ENCODE data around the gene A1BG.
"Not testable (repeated sequence)": the region's sequence is repeated elsewhere in the genome, so short reads cannot be mapped to it uniquely, and the experiment has no call there.

The A1BG gene

DNA sequence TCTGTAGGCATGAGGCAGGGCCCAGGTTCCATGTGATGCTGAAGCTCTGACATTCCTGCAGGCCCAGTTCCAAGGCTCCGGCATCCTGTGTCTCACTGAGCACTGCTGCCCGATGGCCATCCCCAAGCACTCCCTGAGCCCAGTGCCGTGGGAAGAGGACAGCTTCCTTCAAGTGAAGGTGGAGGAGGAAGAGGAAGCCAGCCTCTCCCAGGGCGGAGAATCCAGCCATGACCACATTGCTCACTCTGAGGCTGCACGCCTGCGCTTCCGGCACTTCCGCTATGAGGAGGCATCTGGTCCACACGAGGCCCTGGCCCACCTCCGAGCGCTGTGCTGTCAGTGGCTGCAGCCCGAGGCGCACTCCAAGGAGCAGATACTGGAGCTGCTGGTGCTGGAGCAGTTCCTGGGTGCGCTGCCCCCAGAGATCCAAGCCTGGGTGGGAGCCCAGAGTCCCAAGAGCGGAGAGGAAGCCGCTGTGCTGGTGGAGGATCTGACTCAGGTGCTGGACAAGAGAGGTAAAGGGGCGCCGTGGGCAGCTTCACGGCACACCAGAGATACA lies 18.5 kb downstream of the A1BG start:
- no peak for DNase-seq

DNA sequence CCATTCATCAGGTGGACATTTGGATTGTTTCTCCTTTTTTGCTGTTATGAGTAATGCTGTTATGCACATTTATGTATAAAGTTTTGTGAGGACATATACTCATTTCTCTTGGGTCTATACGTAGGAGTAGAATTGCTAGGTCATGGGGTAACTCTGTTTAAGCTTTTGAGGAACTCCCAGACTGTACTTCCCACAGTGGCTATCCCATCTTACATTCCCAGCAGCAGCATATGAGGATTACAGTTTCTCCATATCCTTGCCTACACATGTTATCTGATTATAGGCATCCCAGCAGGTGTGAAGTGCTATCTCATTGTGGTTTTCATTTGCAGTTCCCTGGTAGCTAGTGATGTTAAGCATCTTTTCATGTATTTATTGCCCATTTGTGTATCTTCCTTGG lies 20.6 kb downstream of the A1BG start:
- no peak for DNase-seq

- DNase-seq = no peak
Observed at GRCh38 chr19:58330458-58330857, 22.8 kb downstream of the A1BG start.

DNA sequence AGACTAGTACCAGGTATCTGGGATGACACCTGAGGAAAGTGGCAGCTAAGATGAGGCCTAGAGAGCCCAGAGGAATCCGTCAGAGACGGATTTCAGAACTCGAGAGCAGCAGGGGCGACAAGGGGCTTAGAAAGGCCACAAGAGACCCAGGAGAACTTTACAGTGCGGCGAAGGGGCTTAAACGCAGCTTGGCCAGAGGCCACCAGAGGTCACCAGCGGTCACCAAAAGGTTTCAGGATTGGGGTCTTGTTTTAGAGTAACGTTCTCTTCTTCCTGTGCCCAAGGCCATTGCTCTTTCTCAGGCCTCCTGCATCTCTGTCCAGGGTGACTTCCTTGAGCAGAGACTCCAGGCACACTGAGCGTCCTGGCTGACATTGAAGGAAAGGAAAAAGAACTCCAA lies 24.3 kb downstream of the A1BG start:
- DNase-seq = peak; percentile 43

DNA sequence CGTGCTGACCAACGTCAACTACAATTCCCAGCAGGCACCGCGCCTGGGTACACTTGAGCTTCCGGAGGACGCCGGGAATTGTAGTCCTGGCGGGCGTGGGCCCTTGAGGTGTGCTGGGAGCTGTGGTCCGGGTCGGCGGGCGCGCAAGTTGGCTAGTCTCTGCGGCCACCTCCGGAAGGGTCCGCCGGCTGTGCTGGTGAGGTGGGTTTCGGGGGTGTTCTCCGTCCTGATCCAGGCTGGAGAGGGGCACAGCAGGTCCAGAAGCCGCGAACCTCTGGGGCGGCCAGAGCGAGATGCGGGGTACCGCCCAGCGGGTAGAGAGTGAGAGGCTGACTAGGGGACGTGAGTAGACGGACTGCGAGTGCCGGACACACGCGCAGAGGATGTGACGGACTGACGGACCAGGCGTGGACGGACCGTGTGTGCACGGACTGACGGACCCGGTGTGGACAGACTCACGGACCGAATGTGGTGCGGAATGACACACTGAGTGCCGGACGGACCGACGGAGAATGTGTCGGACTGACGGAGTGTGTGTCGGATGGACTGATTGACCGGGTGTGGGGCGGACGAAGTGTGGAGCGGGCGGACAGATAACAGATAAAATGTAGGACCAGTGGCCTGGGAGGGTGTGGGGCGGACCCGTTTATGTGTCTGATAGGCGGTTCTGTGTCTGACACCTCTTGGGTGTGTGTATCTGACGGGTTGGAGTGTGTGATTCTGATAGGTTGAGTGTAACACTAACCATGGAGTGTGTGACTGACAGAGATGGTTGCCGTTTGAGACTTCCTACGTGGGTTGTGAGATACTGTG lies 26.2 kb downstream of the A1BG start, which contains the start of gene ZSCAN22:
Gene ZSCAN22 (plus strand): TSS at position 81 of the 813 bp plus-strand sequence. CDS start 7,809 bp downstream, outside the sequence.
- peak; percentile 96 for DNase-seq

DNA sequence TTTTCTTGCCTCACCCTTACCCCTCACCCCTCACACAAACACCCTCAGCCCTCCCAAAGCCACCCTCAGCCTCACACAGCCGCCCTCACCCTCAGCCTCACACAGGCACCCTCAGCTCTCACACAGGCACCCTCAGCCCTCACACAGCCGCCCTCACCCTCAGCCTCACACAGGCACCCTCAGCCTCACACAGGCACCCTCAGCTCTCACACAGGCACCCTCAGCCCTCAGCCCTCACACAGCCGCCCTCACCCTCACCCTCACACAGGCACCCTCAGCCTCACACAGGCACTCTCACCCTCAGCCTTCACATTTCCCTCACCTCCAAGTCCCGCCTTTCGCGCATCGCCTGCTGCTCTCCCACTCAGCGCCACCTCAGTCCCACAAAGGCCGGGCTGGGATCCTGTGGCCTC lies 26.8 kb downstream of the A1BG start:
- DNase-seq = no peak

- DNase-seq = no peak
Observed at GRCh38 chr19:58325311-58326022, 27.8 kb downstream of the A1BG start.

GRCh38 chr19:58319241-58319640 lies 34.1 kb downstream of the A1BG start:
- DNase-seq = no peak

GRCh38 chr19:58318297-58318696 lies 35.0 kb downstream of the A1BG start:
- no peak for DNase-seq

DNA sequence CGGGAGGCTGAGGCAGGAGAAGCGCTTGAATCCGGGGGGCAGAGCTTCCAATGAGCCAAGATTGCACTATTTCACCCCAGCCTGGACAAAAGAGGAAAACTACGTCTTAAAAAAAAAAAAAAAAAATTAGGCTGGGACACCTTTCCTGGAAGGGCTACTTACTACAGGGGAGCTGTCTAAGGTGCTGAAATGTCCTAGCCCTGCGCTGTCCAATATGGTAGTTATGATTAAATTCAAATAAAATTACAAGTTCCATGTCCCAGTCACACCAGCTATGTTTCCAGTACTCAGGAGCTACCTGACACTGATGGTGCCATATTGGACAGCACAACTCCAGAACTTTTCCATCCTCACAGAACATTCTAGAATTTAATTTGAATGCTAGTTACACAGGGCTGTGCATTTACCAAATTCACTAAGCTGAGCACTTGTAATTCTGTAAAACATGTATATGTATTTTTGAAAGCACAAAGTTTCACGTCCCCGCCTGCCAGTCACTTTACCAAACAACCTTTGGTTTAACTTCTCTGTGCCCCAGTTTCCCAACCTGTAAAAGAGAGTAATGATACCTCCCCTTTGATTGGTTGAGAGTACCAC lies 35.7 kb downstream of the A1BG start:
- peak; percentile 52 for DNase-seq

DNA sequence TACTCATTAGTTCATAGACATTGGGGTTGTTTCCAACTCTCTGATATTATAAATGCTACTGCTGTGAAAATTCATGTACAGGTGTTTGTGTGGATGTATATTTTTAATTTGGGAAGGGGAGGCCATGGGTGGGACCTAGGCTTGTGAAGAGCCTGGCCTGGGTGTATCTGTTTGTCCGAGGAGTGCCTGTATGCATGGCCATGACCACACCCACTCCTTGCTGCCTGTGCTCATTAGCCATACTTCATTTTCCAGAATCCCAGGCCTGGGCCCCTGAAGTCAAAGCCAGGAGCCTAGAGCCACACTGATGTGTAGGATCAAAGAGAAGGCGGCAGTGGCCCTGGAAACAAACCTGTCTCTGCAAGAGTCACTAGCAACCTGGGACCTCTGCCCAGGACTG lies 37.7 kb downstream of the A1BG start:
- no peak for DNase-seq

DNA sequence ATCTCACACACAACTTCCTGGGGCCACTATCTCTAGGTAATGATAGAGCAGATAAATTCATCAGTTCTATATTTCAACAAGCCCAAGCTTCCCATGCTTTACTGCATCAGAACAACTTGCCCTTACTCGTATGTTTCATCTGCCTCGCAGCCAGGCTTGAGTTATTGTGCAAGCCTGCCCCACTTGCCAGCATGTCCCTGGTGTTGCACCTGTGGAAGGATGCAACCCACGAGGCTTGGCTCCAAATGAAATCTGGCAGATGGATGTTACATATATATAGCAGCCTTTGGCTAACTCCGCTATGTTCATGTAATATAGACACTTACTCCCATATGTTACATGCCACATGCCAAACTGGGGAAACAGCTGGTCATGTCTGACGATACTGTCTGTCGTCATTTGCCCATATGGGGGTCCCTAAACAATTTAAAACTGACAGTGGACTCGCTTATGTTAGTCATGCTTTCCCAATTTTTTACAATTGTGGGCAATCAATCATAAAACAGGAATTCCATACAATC lies 41.9 kb downstream of the A1BG start:
- DNase-seq = no peak

DNA sequence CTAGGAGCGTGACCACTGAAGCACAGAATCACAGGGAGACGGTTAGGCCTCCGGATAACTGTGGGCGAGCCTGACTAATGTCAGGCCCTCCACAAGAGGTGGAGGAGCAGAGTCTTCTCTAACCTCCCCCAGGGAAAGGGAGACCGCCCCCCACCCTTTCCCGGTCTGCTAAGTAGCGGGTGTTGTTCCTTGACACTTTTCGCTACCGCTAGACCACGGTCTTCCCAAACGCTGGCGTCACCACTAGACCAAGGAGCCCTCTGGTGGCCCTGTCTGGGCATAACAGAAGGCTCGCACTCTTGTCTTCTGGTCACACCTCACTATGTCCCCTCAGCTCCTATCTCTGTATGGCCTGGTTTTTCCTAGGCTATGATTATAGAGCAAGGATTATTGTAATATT lies 42.6 kb downstream of the A1BG start:
- not testable (repeated sequence) for DNase-seq

GRCh38 chr19:58307736-58308135 lies 45.6 kb downstream of the A1BG start:
- no peak for DNase-seq

DNA sequence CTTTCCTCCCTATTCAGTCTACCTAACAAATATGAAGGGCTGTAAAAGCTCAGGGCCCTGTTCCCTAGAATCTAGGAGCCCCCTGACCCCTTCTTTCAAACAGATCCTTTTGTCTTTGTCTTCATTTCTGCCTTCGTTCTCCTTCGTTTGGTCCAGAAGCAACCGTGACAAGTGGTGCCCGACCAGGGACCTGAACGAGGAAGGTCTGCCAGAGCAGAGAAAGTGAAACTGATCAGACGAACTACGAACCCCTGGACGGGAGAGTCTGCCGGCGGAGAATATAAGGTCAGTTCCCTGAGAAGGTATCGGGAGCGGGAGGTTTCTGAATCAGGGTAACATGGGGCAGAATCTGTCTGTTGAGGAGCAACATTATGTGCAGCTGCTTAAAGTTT lies 47.4 kb downstream of the A1BG start:
- peak; percentile 66 for DNase-seq

GRCh38 chr19:58305065-58305931 lies 48.0 kb downstream of the A1BG start, which contains the start of gene ERVK3-1:
ERVK3-1 (plus strand) TSS chr19:58305377; CDS start chr19:58312169, 6,792 bp downstream.
- peak; percentile 99 for DNase-seq

GRCh38 chr19:58304748-58305064 lies 48.6 kb downstream of the A1BG start:
- DNase-seq = no peak

- DNase-seq = no peak
Observed at GRCh38 chr19:58304255-58304654, 49.0 kb downstream of the A1BG start.

DNA sequence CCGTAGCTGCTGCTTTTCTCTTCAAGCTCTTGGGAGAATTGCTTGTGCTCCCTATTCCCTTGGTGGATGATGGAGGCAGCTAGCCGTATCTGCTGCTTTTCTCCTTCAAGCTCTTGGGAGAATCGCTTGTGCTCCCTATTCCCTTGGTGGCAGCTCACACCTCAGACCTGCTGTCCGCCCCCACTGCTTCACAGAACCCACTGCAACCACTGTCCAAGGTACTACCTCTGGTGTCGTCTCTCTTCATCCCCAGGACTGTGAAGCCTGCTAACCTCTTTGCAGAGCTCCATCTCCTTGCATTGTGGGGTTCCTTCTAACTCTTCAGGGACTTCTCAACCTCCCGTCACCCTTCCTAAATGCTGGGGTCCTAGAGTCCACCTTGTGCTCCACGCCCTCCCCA lies 52.7 kb downstream of the A1BG start:
- no peak for DNase-seq

DNA sequence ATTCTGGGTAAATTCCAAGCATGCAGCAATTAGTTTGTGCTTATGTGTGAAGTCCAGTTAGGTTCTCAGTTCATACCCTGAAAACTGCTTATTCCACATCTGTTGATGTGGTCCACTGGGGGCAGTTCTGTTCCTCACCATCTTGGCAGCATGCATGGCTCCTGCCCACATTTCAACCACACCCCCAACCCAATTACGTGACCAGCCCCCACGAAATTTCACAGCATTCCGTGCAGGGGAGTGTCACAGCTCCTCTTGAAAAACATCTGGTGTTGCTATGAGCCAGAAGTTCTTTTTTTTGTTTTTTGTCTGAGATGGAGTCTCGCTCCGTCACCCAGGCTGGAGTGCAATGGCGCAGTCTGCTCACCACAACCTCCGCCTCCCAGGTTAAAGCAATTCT lies 57.2 kb downstream of the A1BG start:
- DNase-seq = no peak
